HCT116 (cell line): ENCODE results near the gene COX7A2L. TPM values are rescaled to one million over a fixed set of nuclear protein-coding genes. Genes with fewer than 3 reads are reported as not detected.

Source experiments
- ATAC-seq: fragments of 200-7000 bp; cut with Tn5 transposase; 2 replicates; pipeline ENCODE4 v1.9.1; 2020; ENCODE audit warnings: mild to moderate bottlenecking, moderate library complexity
- BruUV-seq: library from RNA; stranded (reverse); fragments of 400-500 nt; replicated peaks from 2 replicates; lab custom pipeline; 2021; lab: Mats Ljungman, UMichigan
- CTCF ChIA-PET: fragments of 300-600 bp; sonication (Branson Sonifier 250); formaldehyde crosslinking; loops from one replicate; lab custom pipeline; 2021; ENCODE audit warnings: antibody characterized with exemption; lab: Charles Lee
- POLR2A ChIA-PET: fragments of 300-600, 350-600 bp; sonication (Branson Sonifier 250); formaldehyde crosslinking; loops from one replicate; lab custom pipeline; 2021; ENCODE audit warnings: antibody characterized with exemption; lab: Charles Lee
- RAD21 ChIA-PET, 2 experiments: fragments of 300-600 bp; sonication (Branson Sonifier 250); formaldehyde crosslinking; loops; one replicate each; lab custom pipeline; 2023; ENCODE audit warnings: low total read pairs in 2 of 2; ENCODE audit not compliant: uncharacterized antibody in 2 of 2, unreplicated experiment in 2 of 2, low non-redundant PET in 1 of 2; lab: Charles Lee
- DNase-seq: peaks from one replicate; pipeline ENCODE4 v3.0.0-alpha.2; 2010; ENCODE audit warnings: low read depth, low spot score
- H2AFZ ChIP-seq: fragments of 200-600 bp; shearing (Covaris generic), sonication (generic); 2 replicates; pipeline ENCODE4 v1.6.1; 2017; ENCODE audit warnings: low read depth, mixed run types, mixed read lengths, antibody characterized with exemption, low read length; ENCODE audit not compliant: poor library complexity, severe bottlenecking
- H3K27ac ChIP-seq: 2 replicates; pipeline ENCODE4 v1.5.1; 2012; ENCODE audit warnings: low read depth, low read length
- H3K27me3 ChIP-seq: fragments of 200-600 bp; sonication (generic); 2 replicates; pipeline ENCODE4 v1.6.1; 2016; ENCODE audit warnings: mixed run types, low read length, mixed read lengths; ENCODE audit not compliant: insufficient read depth
- H3K36me3 ChIP-seq, 2 experiments: fragments of 200-500 bp in 1 of 2; fragments of 200-600 bp in 1 of 2; sonication (Bioruptor generic) in 1 of 2; sonication (generic) in 1 of 2; 2 replicates each; pipeline versions ENCODE4 v1.5.1 to v1.6.1; 2014 to 2016; ENCODE audit warnings: low read length in 2 of 2, inconsistent platforms in 1 of 2, mixed read lengths in 1 of 2, mixed run types in 1 of 2; ENCODE audit not compliant: insufficient read depth in 2 of 2, control insufficient read depth in 1 of 2
- H3K4me1 ChIP-seq, 2 experiments: fragments of 200-600 bp in 1 of 2; sonication (generic) in 1 of 2; 2 replicates each; pipeline versions ENCODE4 v1.5.1 to v1.6.1; 2012 to 2017; ENCODE audit warnings: low read length in 2 of 2, inconsistent platforms in 1 of 2, mild to moderate bottlenecking in 1 of 2, mixed read lengths in 1 of 2, mixed run types in 1 of 2, moderate library complexity in 1 of 2; ENCODE audit not compliant: insufficient read depth in 2 of 2, control insufficient read depth in 1 of 2
- H3K4me2 ChIP-seq: fragments of 200-600 bp; sonication (generic); 2 replicates; pipeline ENCODE4 v1.6.1; 2017; ENCODE audit warnings: mixed run types, low read length, mixed read lengths
- H3K4me3 ChIP-seq, 2 experiments: fragments of 200-600 bp in 1 of 2; sonication (generic) in 1 of 2; replicated peaks in 1 of 2; 2 replicates each; pipeline ENCODE4 v1.5.1; 2011 to 2016; ENCODE audit warnings: low read length in 2 of 2, control low read depth in 1 of 2, low read depth in 1 of 2, mild to moderate bottlenecking in 1 of 2, mixed read lengths in 1 of 2, mixed run types in 1 of 2
- H3K79me2 ChIP-seq: fragments of 200-600 bp; sonication (generic); 2 replicates; pipeline ENCODE4 v1.6.1; 2017; ENCODE audit warnings: mild to moderate bottlenecking, mixed run types, low read length, moderate library complexity, mixed read lengths; ENCODE audit not compliant: insufficient read depth
- H3K9ac ChIP-seq: fragments of 200-600 bp; sonication (generic); 2 replicates; pipeline ENCODE4 v1.6.1; 2016; ENCODE audit warnings: low read length, mixed read lengths
- H3K9me2 ChIP-seq: fragments of 200-600 bp; sonication (generic), shearing (Covaris generic); 2 replicates; pipeline ENCODE4 v1.6.1; 2017; ENCODE audit warnings: mixed run types, mild to moderate bottlenecking, moderate library complexity; ENCODE audit not compliant: insufficient read depth
- H3K9me3 ChIP-seq, 2 experiments: fragments of 200-500 bp in 1 of 2; fragments of 200-600 bp in 1 of 2; sonication (Bioruptor generic) in 1 of 2; sonication (generic) in 1 of 2; 2 replicates each; pipeline ENCODE4 v1.6.1; 2014 to 2017; ENCODE audit warnings: low read length in 2 of 2, mixed read lengths in 2 of 2, inconsistent platforms in 1 of 2, low read depth in 1 of 2, mild to moderate bottlenecking in 1 of 2, mixed run types in 1 of 2, moderate library complexity in 1 of 2; ENCODE audit not compliant: control insufficient read depth in 1 of 2, insufficient read depth in 1 of 2
- H4K20me1 ChIP-seq: fragments of 200-600 bp; sonication (generic), shearing (Covaris generic); 2 replicates; pipeline ENCODE4 v1.6.1; 2017; ENCODE audit warnings: mixed run types, mild to moderate bottlenecking, moderate library complexity; ENCODE audit not compliant: insufficient read depth
- ATF3 ChIP-seq: IDR thresholded peaks from 2 replicates; pipeline ENCODE4 v1.6.1; 2012
- CEBPB ChIP-seq: IDR thresholded peaks from 2 replicates; pipeline ENCODE4 v1.6.1; 2012; ENCODE audit warnings: low read depth
- CTCF ChIP-seq, 3 experiments: fragments of 200-600 bp in 1 of 3; sonication (generic) in 1 of 3; IDR thresholded peaks in 2 of 3; conservative IDR thresholded peaks in 1 of 3; 2 replicates each; pipeline ENCODE4 v1.5.1; 2012 to 2017; ENCODE audit warnings: low read depth in 2 of 3, low read length in 2 of 3, antibody characterized with exemption in 1 of 3, borderline replicate concordance in 1 of 3, control low read depth in 1 of 3, mild to moderate bottlenecking in 1 of 3, mixed read lengths in 1 of 3, mixed run types in 1 of 3, moderate library complexity in 1 of 3; ENCODE audit not compliant: insufficient read depth in 1 of 3
- EGR1 ChIP-seq: IDR thresholded peaks from 2 replicates; pipeline ENCODE4 v1.6.1; 2012; ENCODE audit warnings: low read depth
- ELF1 ChIP-seq: IDR thresholded peaks from 2 replicates; pipeline ENCODE4 v1.6.1; 2012; ENCODE audit warnings: low read depth, borderline replicate concordance
- EZH2 ChIP-seq: fragments of 200-600 bp; sonication (generic); IDR thresholded peaks from 2 replicates; pipeline ENCODE4 v1.6.1; 2017; ENCODE audit warnings: antibody characterized with exemption, mixed run types
- FOSL1 ChIP-seq: IDR thresholded peaks from 2 replicates; pipeline ENCODE4 v1.6.1; 2012; ENCODE audit warnings: low read depth
- JUND ChIP-seq: IDR thresholded peaks from 2 replicates; pipeline ENCODE4 v1.6.1; 2012
- MAX ChIP-seq: IDR thresholded peaks from 2 replicates; pipeline ENCODE4 v1.6.1; 2012
- POLR2A ChIP-seq: IDR thresholded peaks from 2 replicates; pipeline ENCODE4 v1.7.0; 2011; ENCODE audit warnings: borderline replicate concordance; ENCODE audit not compliant: insufficient read depth, insufficient read length; ENCODE audit errors: extremely low read depth
- POLR2AphosphoS5 ChIP-seq: IDR thresholded peaks from 2 replicates; pipeline ENCODE4 v1.6.1; 2011; ENCODE audit warnings: mild to moderate bottlenecking, low read depth, low read length, moderate library complexity
- RAD21 ChIP-seq: IDR thresholded peaks from 2 replicates; pipeline ENCODE4 v1.6.1; 2012; ENCODE audit warnings: low read depth, mild to moderate bottlenecking
- REST ChIP-seq: IDR thresholded peaks from 2 replicates; pipeline ENCODE4 v1.6.1; 2012; ENCODE audit warnings: low read depth
- SIN3A ChIP-seq: IDR thresholded peaks from 2 replicates; pipeline ENCODE4 v1.6.1; 2012; ENCODE audit warnings: low read depth
- SP1 ChIP-seq: IDR thresholded peaks from 2 replicates; pipeline ENCODE4 v1.6.1; 2012; ENCODE audit warnings: low read depth
- SRF ChIP-seq: IDR thresholded peaks from 2 replicates; pipeline ENCODE4 v1.6.1; 2012; ENCODE audit warnings: low read depth
- TCF7L2 ChIP-seq: IDR thresholded peaks from 2 replicates; pipeline ENCODE4 v1.7.0; 2011; ENCODE audit warnings: borderline replicate concordance, inconsistent platforms; ENCODE audit not compliant: insufficient read depth, insufficient read length; ENCODE audit errors: extremely low read depth
- YY1 ChIP-seq: IDR thresholded peaks from 2 replicates; pipeline ENCODE4 v1.6.1; 2011; ENCODE audit warnings: low read length, low read depth, moderate library complexity, mild to moderate bottlenecking; ENCODE audit not compliant: insufficient replicate concordance; ENCODE audit errors: extremely low read depth
- ZFX ChIP-seq: fragments of 450-650 bp; IDR thresholded peaks from 2 replicates; pipeline ENCODE4 v1.6.1; 2017
- ZNF274 ChIP-seq: fragments of 200-500 bp; sonication (Bioruptor generic); IDR thresholded peaks from 2 replicates; pipeline ENCODE4 v1.6.1; 2014; ENCODE audit warnings: mild to moderate bottlenecking, low read depth, low read length, inconsistent platforms
- intact Hi-C: fragments of 100-400 bp; cut with micrococcal nuclease; formaldehyde crosslinking; loops from 2 replicates; pipeline ENCODE4 v1.10.0; 2022
- total RNA-seq: library from RNA; stranded (reverse); gene quantifications from one replicate; pipeline ENCODE4 v1.2.1, GENCODE V29; 2021; ENCODE audit not compliant: unreplicated experiment

COX7A2L gene
- total RNA-seq, 1 experiment from 2014 or later, result 104 TPM

GRCh38 chr2:42336361-42336965 is 24.6 kb downstream of the COX7A2L start:
- no peaks in the 10 kb centered on the region for H3K4me1 ChIP-seq
- H3K79me2 ChIP-seq, result 0 out of 2 replicates have a peak, but pooled peaks cover 2% of the 10 kb centered on the region
- no peak overlapping the region for H3K9ac ChIP-seq
- no peak for ATAC-seq
- no peaks in the 10 kb centered on the region for H4K20me1 ChIP-seq
- H3K4me2 ChIP-seq, result no peak overlapping the region
- TF ChIP-seq MAX (no peak), SIN3A (no peak), JUND (no peak), FOSL1 (no peak), YY1 (no peak), CTCF (IDR thresholded peaks at IDR 0.05 in 2 of 3, conservative IDR thresholded peaks at IDR 0.05 in 1 of 3; ENCODE audit: borderline replicate concordance in 1 of 3, insufficient read depth in 1 of 3, low read depth in 2 of 3, low read length in 2 of 3) (no peak), ATF3 (no peak), REST (no peak), POLR2AphosphoS5 (no peak), SP1 (no peak), CEBPB (no peak), ZNF274 (no peak), POLR2A (no peak), ELF1 (no peak), ZFX (no peak), EZH2 (no peak), TCF7L2 (no peak), SRF (no peak), EGR1 (no peak), RAD21 (no peak)
- ChIA-PET POLR2A (no interaction called here), RAD21 (no interaction called here), CTCF (no interaction called here)
- H3K27me3 ChIP-seq, result no peaks in the 10 kb centered on the region
- no TSS peak for BruUV-seq
- H3K27ac ChIP-seq, result no peak overlapping the region
- intact Hi-C loops, result no loop called here
- H3K9me2 ChIP-seq, result no peaks in the 10 kb centered on the region
- no peak overlapping the region for H2AFZ ChIP-seq
- no peaks in the 10 kb centered on the region for H3K9me3 ChIP-seq
- peaks cover 5 to 26% of the 10 kb centered on the region in 2 experiments for H3K36me3 ChIP-seq
- DNase-seq, result no peak
- no peak overlapping the region for H3K4me3 ChIP-seq
